Gastroesophageal sphincter (tissue), 4 donors: ENCODE measurements around the gene SH3PXD2A. TPM values are rescaled to one million over a fixed set of nuclear protein-coding genes. Genes with fewer than 3 reads are reported as not detected.

Experiments used
- ATAC-seq: fragments of 150-250 bp; one replicate; pipeline ENCODE4 v1.9.1; 2016; ENCODE audit warnings: mild to moderate bottlenecking, moderate library complexity
- H3K27ac ChIP-seq, 4 donors: fragments of 200-600 bp; sonication (generic) in 3 of 4; 1 replicate in 3 of 4; 2 replicates in 1 of 4; pipeline ENCODE4 v1.5.1; 2016 to 2019
- H3K27me3 ChIP-seq: fragments of 200-600 bp; sonication (generic); one replicate; pipeline ENCODE4 v1.5.1; 2019
- H3K36me3 ChIP-seq, 2 donors: fragments of 200-600 bp; sonication (generic); one replicate each; pipeline ENCODE4 v1.5.1; 2019; ENCODE audit warnings: control low read depth in 1 of 2
- H3K4me1 ChIP-seq, 3 donors: fragments of 200-600 bp; sonication (generic); 1 replicate in 2 of 3; 2 replicates in 1 of 3; pipeline ENCODE4 v1.5.1; 2016 to 2019; ENCODE audit warnings: control low read depth in 2 of 3
- H3K4me3 ChIP-seq, 2 donors: fragments of 200-600 bp; sonication (generic); one replicate each; pipeline ENCODE4 v1.5.1; 2019; ENCODE audit warnings: mild to moderate bottlenecking in 1 of 2, moderate library complexity in 1 of 2
- H3K9me3 ChIP-seq, 3 donors: fragments of 200-600 bp; sonication (generic); one replicate each; pipeline ENCODE4 v1.5.1; 2017 to 2019; ENCODE audit warnings: control low read depth in 2 of 3
- EP300 ChIP-seq: sonication (generic); formaldehyde crosslinking; IDR thresholded peaks from one replicate; pipeline ENCODE4 v1.6.1; 2017; ENCODE audit warnings: antibody characterized with exemption, mild to moderate bottlenecking
- POLR2A ChIP-seq, 2 donors: fragments of 450-650 bp; IDR thresholded peaks; one replicate each; pipeline ENCODE4 v1.6.1; 2017; ENCODE audit warnings: antibody characterized with exemption in 2 of 2, mild to moderate bottlenecking in 2 of 2, moderate library complexity in 1 of 2
- POLR2AphosphoS5 ChIP-seq: sonication (generic); formaldehyde crosslinking; IDR thresholded peaks from one replicate; pipeline ENCODE4 v1.6.1; 2017; ENCODE audit warnings: antibody characterized with exemption
- WGBS, 2 donors: methylation state at CpG; one replicate each; pipeline ENCODE4 v1.1.5; 2018; ENCODE audit warnings: low coverage in 1 of 2; 5-methylcytosine and 5-hydroxymethylcytosine counted together
- total RNA-seq, 4 donors: library from RNA; depleted of rRNA; stranded (reverse); fragments of >200 nt; gene quantifications; one replicate each; pipeline ENCODE4 v1.1.0, GENCODE V29; 2016
- TF ChIP-seq, protein P1 (sequence below), 4 experiments: fragments of 200-600 bp in 2 of 4; fragments of 450-650 bp in 2 of 4; sonication (generic) in 1 of 4; IDR thresholded peaks; one replicate each; pipeline ENCODE4 v1.5.1; 2017 to 2019; ENCODE audit warnings: antibody characterized with exemption in 4 of 4, mild to moderate bottlenecking in 2 of 4, moderate library complexity in 2 of 4

Gene SH3PXD2A
- total RNA-seq, 4 donors from 2014 or later, result 31.2 to 65.2 (median 39.5) TPM

DNA sequence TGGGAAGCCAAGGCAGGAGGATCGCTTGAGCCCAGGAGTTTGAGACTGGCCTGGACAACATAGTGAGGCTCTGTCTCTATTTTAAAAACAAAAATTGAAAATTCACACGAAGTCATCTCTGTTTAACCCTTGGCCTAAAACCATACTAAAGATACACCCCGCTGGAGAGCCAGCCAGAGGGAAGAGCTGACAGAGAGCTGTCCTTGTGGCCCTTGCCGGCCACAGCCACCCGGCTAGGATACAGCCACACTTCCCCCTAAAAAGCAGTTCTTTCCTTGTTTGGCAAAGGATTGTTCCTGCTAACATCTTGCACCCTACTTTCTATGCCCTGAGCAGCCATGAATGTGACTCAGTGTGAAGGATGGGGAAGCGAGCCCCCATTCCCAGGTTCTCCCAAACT is 49.6 kb downstream of the SH3PXD2A start:
- H3K4me1 ChIP-seq, result peaks cover 0 to 6% (median 4%) of the 10 kb centered on the region in 3 donors
- WGBS, 2 donors, result 87 to 91% methylated on average over 3 to 5 of the region's 6 CpGs
- no peak for ATAC-seq

DNA sequence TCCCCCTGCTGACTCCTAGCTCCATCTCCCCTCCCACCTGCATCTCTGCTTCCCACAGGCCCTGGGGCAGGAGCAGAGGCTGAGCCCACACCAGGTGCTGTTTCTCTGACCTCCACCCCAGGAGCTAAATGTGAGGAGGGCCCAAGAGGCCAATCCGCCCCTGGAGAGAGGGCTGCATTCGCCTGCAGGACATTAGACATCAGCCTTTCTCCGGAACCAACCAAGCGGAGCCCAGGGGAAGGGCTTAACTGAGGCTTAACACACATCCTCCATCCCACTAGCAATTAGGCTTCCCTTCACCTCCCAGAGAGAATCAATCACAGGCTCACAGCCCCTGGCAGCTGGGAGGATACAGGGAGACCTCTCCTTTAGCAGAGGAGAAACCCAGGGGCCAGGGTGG is 50.5 kb downstream of the SH3PXD2A start:
- Histone ChIP-seq H3K27ac (no peak overlapping the region), H3K4me1 (peaks cover 0 to 6% (median 4%) of the 10 kb centered on the region in 3 donors), H3K36me3 (peaks cover 0 to 10% of the 10 kb centered on the region in 2 donors), H3K9me3 (no peaks in the 10 kb centered on the region), H3K4me3 (no peak overlapping the region), H3K27me3 (no peaks in the 10 kb centered on the region)
- TF ChIP-seq, protein P1, sequence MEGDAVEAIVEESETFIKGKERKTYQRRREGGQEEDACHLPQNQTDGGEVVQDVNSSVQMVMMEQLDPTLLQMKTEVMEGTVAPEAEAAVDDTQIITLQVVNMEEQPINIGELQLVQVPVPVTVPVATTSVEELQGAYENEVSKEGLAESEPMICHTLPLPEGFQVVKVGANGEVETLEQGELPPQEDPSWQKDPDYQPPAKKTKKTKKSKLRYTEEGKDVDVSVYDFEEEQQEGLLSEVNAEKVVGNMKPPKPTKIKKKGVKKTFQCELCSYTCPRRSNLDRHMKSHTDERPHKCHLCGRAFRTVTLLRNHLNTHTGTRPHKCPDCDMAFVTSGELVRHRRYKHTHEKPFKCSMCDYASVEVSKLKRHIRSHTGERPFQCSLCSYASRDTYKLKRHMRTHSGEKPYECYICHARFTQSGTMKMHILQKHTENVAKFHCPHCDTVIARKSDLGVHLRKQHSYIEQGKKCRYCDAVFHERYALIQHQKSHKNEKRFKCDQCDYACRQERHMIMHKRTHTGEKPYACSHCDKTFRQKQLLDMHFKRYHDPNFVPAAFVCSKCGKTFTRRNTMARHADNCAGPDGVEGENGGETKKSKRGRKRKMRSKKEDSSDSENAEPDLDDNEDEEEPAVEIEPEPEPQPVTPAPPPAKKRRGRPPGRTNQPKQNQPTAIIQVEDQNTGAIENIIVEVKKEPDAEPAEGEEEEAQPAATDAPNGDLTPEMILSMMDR (IDR thresholded peaks at IDR 0.05), result no peak
- TF ChIP-seq EP300, result no peak
- TF ChIP-seq POLR2A (IDR thresholded peaks at IDR 0.05), result no peak
- TF ChIP-seq POLR2AphosphoS5, result no peak
- no peak for ATAC-seq
- 90% methylated on average over 2 of the region's 4 CpGs; no CpG with 5 or more reads in 1 of the 2 donors for WGBS, 2 donors

More for the DNA sequence above, 49.6 kb downstream of the SH3PXD2A start:
- Histone ChIP-seq H3K27me3 (no peaks in the 10 kb centered on the region), H3K36me3 (peaks cover 0 to under 1% of the 10 kb centered on the region in 2 donors), H3K4me3 (no peak overlapping the region), H3K27ac (no peak overlapping the region), H3K9me3 (no peaks in the 10 kb centered on the region)
- TF ChIP-seq POLR2AphosphoS5 (no peak), EP300 (no peak)

DNA sequence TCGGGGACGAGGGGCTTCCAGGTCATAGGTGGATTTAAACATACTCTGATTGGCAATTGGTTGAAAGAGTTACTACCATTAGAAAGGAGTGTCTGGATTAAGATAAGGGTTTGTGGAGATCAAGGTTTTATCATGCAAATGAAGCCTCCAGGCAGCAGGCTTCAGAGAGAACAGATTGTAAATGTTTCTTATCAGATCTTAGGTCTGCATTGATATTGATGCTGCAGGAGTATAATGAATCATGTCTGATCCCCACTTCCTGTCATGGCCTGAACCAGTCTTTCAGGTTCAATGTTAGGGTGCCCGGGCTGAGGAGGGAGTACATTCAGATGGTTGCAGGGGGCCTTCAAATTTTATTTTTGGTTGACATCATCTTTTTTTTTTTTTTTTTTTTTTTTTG is 51.4 kb downstream of the SH3PXD2A start:
- no peaks in the 10 kb centered on the region for H3K27me3 ChIP-seq
- H3K36me3 ChIP-seq, result peaks cover 0 to 17% of the 10 kb centered on the region in 2 donors
- H3K4me3 ChIP-seq, result no peak overlapping the region
- H3K9me3 ChIP-seq, result no peaks in the 10 kb centered on the region
- WGBS, 2 donors, result 60 to 69% methylated on average over 3 of the region's 3 CpGs
- H3K27ac ChIP-seq, result no peak overlapping the region
- H3K4me1 ChIP-seq, result peaks cover 0 to 6% (median 4%) of the 10 kb centered on the region in 3 donors
- ATAC-seq, result no peak
- TF ChIP-seq POLR2A (IDR thresholded peaks at IDR 0.05), result no peak
- TF ChIP-seq EP300, result no peak
- TF ChIP-seq POLR2AphosphoS5, result no peak
- TF ChIP-seq, protein P1 (IDR thresholded peaks at IDR 0.05), result no peak

DNA sequence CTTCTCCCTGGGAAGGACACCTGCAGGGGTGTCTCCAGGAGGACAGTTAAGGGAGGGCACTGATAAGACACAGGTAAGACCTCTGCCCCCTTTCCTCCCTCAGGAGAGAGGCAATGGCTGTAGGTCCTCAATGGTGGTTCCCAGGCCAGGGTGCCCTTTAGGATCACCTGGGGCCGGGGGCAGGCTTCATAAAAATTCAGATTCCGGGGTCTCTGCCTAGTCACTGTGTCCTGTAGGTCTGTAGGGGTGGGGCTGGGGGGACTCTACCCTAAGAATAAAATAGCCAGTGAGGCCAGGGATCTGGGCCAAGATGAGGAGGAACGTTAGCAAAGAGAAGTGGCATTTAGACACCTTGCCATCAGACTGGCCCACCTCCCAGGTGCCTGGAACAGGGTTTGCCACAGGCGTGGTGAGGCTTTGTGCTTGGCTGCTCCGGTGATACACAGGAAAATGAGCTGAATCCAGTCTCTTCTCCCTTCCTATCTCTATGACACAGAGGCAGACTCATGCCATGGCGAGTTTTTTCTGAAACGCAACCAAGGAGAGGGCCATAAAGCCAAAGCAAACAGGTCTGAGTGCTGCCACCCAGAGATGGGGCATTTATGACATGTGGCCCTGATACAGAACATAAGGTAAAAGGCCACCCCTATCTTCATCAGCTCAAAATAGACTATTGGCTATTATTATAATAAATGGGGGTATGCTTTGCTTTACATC is 52.6 kb downstream of the SH3PXD2A start:
- 40 to 100% methylated on average over 2 to 3 of the region's 7 CpGs for WGBS, 2 donors
- peaks cover 0 to 29% of the 10 kb centered on the region in 2 donors for H3K36me3 ChIP-seq
- peaks cover 0 to 6% (median 4%) of the 10 kb centered on the region in 3 donors for H3K4me1 ChIP-seq
- TF ChIP-seq POLR2AphosphoS5 (no peak), EP300 (no peak), POLR2A (IDR thresholded peaks at IDR 0.05) (no peak)
- TF ChIP-seq, protein P1 (IDR thresholded peaks at IDR 0.05), result no peak
- H3K27me3 ChIP-seq, result no peaks in the 10 kb centered on the region
- no peak overlapping the region for H3K4me3 ChIP-seq
- no peaks in the 10 kb centered on the region for H3K9me3 ChIP-seq
- no peak for ATAC-seq
- H3K27ac ChIP-seq, result no peak overlapping the region

DNA sequence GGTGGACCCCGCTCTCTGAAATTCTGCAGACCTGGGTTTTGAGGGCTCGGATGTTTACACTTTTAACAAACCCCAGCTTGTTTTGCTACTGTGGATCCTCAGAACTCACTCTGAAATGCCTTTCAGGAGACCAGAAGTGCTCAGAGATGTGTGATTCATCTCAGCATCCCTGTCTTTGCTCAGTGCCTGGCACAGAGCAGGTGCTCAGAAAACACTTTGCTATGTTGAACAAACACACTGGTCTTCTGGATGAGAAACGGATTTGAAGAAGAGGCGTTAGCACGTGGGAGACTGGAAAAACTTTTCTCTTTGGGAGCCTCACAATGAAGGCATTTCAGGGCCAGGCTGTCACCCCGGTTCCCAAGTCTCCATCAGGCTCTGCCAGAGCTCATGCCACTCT is 53.3 kb downstream of the SH3PXD2A start:
- Histone ChIP-seq H3K36me3 (peaks cover 0 to 31% of the 10 kb centered on the region in 2 donors), H3K27me3 (no peaks in the 10 kb centered on the region), H3K4me3 (no peak overlapping the region), H3K9me3 (no peaks in the 10 kb centered on the region), H3K27ac (no peak overlapping the region), H3K4me1 (peaks cover 0 to 6% (median 4%) of the 10 kb centered on the region in 3 donors)
- 73 to 77% methylated on average over 3 to 4 of the region's 6 CpGs for WGBS, 2 donors
- no peak for ATAC-seq
- TF ChIP-seq POLR2AphosphoS5, result no peak
- no peak for TF ChIP-seq EP300
- no peak for TF ChIP-seq POLR2A (IDR thresholded peaks at IDR 0.05)
- TF ChIP-seq, protein P1 (IDR thresholded peaks at IDR 0.05), result no peak
